CD4-positive, alpha-beta T cell treated with Interferon alpha-2 for 1 hour (primary cell): ENCODE data around the gene RPH3AL.

Source experiments
- DNase-seq, 2 donors: peaks; one replicate each; pipeline ENCODE4 v3.0.0-alpha.2; 2020 to 2022

The RPH3AL gene

DNA sequence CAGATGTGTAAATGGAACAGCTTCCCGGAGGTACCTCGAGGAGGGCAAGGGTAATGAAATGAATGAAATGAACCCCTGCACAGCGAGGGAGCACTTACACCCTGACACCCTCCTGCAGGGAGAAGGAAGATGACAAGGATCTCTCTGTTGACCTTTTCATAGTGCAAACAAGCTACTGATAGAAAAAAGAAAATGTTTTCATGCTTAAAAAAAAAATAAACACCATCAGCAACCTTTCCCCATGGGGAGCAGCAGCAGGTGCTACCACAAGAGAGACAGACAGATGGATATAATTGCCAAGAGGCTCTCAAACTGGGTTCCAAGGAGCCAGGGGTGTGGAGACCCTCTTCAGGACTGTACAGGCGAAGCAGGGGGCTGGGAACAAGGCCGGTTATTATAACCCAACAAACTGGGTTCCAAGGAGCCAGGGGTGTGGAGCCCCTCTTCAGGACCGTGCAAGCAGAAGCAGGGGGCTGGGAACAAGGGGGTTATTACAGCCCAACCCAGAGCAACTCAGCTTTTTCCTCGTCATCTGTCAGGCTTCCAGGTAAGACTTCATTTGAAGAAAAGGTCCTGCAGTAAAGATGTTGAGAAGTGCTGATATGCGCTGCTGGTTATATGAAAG, 718 bp upstream of the RPH3AL start:
- no peak for DNase-seq

DNA sequence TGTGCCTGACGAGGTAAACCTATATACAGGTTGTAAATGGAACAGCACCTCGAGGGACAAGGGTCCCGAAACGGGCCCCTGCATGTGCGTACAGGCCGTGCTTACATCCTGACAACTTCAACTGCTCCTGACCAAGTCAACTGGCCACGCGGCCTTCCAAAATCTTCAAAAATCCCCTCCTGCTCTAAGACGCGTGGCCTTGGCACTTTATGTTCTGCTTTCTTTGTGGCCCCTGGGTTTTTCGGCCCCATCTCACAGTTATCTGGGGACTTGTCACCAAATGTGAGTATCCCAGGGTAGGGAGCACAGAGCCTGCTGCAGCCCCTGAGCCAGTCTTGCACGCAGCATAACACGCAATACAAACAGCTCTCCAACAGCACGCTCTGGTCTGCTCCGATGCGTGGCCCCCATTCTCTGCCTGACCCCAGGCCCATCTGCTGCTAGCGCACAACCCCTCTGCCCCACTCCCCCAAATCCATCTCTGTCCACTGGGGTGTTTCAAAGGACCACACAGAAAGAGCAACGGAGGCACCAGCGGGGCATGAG, 659 bp downstream of the RPH3AL start:
- no peak for DNase-seq

DNA sequence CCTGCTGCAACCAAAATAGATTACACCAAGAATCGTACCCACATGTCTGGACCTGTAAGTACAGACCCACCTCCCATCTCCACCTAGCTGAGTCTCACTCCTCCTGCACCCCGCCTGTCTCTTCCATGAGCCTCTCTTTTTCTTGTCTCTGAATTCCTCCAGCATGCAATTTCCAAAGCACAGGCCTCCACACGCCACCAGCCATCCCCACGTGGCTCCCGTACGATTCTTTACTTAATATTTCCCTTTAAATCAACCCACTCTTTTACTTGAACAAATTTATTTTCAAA, 1.2 kb downstream of the RPH3AL start:
- no peak for DNase-seq

DNA sequence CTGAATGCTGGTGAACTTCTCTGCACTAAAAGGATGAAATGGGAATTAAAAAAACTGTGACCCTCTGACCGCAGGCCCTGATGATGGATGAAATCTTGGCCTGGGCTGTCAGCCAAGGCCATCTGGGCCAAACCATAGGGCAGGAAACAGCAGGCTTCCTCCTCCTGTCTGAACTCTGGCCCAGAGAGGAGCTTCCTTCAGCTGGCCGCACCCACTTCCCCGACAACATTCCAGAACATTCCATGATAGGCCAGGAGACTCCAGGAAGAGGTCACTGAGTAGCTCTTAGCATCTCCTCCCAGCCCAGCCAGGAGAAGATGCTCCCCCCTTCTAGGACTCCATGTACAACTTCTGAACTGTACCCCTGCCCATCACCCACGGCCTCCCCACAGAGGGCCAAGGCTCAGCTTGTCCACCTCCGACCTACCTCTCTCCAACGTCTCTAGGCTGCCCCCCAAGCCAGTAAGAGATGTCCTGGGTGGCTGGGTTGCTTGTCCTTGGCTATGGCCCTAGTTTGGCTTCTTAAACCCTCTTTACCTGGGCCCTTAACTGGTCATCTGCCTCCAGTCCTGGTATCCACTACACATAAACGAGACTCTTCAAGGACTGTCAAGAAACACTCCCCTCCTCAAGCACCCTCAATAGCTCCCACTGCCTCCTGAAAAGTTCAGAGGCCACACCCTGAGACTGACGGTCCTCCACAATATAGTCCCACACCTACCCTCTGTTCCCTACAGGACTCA, 1.7 kb downstream of the RPH3AL start:
- no peak for DNase-seq

DNA sequence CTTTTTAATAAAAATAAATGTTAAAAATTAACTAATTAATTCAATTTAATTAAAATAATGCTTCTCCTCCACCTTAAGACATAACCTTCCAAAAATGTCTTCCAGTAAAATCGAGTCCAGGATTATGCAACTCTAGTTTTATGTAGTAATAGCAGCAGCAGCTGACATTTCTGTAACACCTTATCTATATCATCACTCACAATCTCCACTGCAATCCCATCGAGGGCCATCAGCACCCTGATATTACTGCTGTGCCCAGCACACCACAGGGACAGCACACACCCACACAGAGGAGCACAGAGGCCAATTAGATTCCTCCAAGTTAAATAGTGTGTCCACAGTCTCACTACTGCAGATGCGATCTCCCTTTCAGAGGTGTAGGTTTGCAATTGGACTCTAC, 2.9 kb downstream of the RPH3AL start:
- DNase-seq, result no peak

DNA sequence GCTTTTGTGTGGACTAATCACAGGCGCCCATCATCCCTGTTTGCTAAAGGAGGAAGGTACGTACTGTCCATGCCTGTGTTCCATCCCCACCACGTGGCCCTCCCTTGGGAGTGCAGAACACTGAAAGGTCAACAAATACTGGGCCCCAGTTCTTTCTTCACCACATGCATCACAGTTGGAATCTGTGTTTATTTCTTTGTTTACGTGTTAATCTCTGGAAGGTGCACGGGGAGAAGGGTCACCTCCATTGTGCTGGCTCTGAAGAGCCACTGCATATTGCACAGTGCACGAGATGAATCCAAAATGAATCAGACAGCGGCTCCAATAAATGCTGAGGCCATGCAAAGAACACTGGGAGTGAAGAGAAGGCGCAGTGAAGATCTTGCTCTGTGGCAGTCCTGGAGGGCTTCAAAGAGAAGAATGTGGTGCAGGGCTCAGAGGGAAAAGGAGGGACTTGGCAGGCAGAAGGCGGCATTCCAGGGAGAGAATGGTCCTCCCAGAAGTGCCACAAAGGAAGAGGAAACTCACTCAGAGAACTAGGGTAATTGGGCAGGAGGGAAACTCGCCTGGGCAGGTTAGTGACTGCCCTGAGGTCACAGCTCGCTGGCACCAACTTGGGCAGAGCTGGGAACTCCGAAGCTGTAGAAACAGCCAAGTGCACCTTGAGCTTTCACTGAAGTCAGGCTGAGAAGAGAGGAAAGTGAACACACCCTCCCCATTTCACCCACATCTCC, 3.7 kb downstream of the RPH3AL start:
- no peak for DNase-seq

DNA sequence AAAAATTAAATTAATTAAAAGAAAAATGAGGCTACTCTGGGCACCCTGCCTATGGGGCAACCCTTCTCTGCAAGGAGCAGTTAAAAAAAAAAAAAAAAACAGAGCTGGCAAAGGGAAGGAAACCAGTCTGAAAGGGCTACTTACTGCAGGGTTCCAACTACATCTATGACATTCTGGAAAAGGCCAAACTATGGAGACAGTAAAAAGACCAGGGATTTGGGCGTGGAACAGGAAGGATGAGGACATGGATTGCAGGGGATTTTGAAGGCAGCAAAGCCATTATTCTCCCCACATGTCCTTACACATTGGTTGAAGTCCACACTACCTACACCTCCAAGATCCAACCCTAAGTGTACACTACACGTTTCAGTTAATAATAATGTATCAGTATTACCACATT, 4.6 kb downstream of the RPH3AL start:
- no peak for DNase-seq

DNA sequence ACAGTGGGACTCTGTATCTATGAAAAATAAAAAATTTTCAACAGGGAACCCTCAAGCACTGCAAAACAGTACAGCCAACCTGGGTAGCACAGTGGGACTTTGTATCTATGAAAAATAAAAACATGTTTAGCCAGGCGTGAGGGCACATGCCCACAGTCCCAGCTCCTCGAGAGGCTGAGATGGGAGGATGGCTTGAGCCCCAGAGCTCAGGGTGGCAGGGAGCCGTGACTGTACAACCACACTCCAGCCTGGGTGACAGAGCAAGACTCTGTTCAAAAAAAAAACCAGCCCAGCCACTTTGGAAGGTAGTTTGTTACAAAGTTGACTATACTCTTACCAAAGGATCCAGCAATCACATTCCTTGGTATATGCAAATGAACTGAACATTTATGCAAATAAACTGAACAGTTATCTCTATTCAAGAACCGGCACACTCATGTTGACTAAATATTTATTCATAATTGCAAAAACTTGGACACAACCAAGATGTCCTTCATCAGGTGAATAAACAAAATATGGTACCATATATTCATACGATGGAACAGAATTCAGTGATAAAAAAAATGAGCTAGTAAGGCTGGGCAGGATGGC, 5.2 kb downstream of the RPH3AL start:
- no peak for DNase-seq

DNA sequence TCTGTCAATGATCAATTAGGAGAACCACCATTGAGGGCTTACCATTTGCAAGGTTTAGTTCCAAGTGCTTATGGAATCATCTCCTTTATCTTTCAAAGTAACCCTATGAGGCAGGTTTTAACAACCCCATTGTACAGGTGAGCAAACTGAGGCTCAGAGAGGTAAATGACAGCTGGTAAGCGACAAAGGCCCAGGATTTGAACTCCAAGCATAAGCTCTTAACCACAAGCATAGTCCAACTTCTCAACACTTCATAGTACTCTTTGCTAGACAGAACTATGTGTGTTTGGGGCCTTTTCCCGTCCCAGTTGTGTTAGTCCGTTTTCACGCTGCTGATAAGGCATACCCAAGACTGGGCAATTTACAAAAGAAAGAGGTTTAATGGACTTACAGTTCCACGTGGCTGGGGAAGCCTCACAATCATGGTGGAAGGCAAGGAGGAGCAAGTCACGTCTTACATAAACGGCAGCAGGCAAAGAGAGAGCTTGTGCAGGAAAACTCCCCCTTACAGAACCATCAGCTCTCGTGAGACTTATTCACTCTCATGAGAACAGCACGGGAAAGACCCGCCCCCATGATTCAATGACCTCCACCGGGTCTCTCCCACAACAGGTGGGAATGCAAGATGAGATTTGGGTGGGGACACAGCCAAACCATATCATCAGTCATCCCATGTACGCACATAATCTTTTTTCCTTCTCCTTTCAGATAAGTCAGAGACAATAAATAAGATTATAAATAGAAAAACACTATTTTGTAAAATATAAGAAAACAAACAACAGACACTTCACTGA, 6.4 kb downstream of the RPH3AL start:
- DNase-seq, result no peak

DNA sequence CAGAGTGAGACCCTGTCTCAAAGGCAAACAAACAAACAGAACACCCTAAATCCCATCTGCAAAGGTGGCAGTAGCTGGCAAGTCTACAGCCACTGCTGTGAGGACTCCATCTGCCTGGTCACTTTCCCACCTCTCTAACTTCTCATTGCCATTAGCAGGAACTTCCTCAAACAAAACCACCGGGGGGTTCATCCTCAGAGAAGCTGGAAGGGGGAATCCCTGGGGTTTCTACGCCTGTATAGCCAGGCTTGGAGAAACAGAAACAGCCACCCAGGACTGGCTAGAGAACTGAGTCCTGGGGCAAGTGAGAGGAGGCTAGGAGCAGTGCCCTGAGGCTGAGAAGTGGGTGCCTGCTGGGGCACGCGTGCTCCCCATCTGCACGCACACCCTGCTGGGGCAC, 7.3 kb downstream of the RPH3AL start:
- DNase-seq, result no peak

DNA sequence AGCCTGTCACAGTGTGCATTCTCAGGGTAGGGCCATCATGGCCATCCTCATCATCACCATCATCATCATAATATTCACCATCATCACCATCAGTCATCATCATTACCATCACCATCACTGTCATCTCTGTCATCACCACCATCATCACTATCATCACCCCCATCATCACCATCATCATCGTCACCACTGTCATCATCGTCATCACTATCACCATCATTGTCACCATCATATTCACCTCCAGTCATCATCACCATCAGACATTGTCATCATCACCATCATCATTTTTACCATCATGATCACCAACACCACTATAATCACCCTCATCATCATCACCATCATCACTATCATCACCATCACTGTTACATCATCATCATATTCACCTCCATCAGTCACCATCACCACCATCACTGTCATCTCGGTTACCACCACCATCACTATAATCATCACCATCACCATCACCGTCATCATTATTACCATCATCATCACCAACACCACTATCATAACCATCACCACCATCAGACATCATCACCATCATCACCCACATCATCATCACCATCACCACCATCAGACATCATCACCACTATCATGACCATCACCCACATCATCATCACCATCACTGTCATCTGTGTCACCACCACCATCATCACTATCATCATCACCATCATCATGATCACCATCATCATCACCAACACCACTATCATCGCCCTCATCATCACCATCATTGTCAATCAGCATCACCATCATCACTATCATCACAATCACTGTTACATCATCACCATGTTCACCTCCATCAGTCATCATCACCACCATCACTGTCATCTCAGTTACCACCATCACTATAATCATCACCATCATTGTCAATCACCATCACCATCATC, 8.5 kb downstream of the RPH3AL start:
- no peak for DNase-seq

DNA sequence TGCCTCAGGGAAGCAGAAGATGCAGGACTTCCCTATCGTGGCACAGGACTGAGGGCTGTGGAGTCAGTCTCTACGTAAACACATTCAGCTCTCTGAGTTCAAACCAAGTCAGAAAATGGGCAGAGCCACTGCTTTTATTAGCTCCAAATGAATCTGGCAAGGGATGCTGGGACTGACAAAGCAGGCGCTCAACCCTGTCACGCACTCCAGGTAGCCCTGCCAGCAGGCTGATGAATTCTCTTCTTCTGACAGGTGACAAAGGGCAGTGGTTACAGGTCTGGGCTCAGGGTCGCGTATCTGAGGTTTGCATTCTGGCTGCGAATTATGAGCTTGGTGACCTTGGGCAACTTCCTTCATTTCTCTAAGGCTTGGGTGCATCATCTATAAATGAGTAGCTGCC, 9.4 kb downstream of the RPH3AL start:
- no peak for DNase-seq

DNA sequence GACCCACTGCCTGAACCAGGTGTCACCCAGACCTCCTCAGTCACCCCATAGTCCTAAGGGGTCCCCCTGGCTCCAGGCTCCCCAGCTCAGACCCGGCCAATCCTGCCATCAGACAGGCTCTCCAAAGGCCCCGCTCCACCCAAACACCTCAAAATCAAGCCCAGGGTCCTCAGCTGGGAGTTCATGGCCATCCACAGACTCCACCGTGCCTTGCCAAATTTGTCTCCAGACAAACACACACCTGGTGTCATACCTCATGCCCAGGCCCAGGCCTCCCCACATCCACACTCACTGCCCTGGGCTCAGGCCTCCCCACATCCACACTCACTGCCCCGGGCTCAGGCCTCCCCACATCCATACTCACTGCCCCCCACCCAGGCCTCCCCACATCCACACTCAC, 12.5 kb downstream of the RPH3AL start:
- DNase-seq, result no peak

DNA sequence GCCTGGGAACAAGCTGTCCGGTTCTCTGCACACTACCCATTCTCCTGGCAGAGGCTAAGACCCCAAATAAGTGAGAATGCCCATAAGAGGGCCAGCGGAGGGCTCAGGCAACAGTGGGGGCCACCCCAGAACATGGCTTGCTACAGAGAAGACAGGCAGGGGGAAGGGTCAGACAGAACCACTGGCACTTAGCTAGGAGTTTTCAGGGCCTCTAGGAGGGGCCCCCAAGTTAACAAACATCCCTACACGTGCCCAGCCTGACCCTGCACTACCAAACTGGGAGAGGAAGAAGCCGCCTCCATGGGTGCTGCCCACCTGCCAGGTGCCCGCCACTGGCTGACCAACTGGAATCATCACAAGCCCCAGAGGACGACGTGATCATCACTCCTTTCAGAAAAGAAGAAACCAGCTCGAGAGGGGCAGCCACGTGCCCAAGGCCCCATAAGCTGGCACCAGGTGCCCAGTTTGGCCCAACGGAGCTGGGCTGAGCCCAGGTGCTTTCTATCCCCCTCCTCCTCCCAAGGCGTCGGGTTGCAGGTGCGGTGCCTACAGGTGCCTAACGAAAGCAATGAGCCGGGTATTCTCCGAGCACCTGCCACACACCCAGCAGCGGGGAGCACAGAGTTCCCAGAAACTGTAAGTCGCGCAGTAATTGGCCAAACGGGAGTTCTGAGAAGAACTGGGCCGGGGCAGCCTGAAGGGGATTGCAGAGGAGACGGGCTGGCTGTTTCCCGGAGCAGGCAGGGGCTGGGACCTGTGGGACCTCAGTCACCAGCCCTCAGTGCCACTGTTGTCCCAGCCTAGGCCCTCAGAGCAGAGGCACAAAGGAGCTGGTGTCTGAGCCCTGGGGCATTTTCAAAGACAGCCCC, 13.2 kb downstream of the RPH3AL start:
- no peak for DNase-seq

DNA sequence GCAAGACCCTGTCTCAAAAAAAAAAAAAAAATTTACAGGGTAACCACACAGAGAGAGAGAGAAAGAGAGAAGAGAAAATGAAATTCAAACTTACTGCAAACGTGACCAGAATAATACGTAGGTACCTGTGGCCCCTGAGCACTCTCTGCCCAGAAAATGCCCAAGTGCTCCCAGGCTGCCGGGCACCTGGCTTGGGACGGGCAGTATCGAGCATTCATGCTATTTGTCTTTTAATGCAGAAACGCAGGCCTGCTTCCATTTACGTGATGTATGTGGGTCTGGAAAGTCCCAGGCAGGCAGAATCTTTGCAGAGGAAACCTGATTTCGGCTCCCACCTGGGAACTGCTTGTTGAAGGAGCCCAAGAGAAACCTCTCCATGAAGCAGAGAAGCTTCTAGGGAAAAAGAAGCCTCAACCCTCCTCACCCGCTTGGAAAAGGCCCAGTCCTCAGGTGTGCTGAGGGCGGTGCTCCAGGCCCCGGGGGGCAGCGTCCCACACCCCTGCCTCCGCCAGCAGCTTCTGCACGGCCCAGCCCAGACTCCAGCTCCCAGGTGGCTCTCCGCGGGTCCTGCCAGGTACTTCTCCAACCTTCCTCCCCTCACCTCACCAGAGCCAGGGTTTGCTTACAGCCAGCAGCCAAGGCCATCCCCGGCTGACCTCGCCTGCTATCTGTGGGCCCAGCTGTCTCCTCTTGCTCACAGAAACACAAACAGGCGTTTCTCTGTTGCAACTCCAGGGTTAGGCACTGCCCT, 14.0 kb downstream of the RPH3AL start:
- DNase-seq, result no peak

DNA sequence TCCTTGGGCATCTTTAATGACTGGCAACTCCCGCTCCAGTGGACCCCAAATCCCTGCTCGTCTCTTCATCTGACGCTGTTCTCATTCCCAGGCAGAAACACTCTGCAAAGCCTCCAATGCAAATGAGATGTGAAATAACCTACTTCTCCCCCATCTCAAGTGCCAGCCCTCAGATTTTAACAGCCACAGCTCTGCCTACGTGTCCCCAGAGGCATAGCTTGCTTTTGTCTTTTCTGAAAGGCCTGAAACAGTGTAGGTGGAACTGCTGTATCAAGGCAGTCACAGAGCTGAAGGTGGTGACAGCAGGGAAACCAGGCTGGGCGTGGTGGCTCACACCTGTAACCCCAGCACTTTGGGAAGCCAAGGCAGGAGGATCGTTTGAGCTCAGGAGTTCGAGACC, 14.7 kb downstream of the RPH3AL start:
- DNase-seq, result no peak

DNA sequence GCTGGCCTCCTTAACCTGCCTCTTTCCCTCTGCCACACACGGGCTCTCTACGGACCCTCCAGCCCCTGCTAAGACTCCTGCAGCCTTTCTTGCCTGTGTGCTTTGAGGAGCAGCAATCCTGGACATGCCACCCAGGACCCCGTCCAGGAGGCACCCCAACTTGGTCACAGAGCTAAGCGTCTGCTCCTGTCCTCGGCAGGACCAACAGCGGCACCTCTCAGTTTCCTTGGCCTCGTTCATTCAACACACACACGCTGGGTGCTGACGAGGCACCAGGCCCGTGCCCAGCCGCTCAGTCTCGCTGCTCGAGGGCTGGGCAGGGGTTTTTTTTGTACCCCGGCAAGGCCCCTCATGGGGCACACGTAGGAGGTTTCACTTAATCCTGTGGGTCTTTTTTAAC, 15.2 kb downstream of the RPH3AL start:
- no peak for DNase-seq

DNA sequence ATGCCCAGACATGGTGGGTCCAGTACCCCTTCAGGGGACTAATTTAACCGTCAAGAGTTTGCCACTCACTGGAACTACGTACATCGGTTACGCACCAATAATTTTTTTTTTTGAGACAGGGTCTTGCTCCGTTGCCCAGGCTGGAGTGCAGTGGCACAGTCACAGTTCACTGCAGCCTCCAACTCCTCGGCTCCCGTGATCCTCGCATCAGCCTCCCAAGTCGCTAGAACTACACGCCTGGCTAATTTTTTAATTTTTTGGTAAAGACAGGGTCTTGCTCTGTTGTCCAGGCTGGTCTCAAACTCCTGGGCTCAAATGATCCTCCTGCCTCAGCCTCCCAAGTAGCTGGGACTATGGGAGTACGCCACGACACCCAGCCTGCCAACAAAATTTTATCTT, 15.6 kb downstream of the RPH3AL start:
- DNase-seq, result no peak

DNA sequence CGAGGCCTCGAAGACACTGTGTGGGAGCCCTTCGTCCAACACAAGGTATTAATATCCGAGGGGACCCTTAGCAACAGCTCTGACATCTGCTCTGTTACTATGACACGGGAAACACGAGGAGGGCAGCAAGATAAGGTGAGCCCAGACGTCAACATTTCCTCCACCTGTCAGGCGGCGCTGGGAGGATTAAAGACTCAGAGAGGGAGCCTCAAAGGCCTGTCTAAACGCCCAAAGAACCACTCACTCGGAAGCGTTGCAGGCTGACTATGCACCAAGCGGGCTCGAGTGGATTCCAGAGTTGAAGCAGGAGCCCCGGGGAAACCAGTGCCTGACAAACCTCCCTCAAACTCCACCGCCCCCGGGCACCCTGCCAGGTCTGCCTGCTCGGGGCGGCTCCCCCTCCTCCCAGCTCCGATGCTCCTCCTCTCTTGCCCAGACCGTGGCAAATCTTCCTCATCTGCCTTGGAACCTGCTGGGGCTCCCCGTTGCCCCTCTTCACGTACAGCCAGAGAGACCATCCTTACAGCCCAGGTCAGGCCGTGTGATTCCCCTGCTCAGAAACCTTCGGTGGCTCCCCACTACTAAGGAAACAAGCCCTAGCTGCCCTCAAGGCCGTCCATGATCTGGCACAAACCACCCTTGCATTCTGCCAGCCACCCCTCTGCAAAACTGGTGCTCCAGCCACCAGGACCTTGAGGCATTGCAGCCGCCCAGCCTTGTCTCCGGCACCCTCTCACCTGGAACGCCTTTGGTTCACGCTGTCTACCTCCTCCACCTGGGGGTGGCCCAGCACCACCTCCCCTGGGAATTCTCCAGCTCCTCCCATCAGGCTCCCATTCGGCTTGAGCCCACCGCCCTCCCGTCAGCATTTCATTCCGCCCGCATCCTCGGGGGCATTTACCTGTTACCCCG, 16.2 kb downstream of the RPH3AL start:
- peak in 1 of 2 donors; percentile 21 for DNase-seq
